KMS-11 (cell line): ENCODE data around the gene MMP14.

ENCODE experiments used
- H2AFZ ChIP-seq: fragments of 200-600 bp; sonication (generic); 2 replicates; pipeline ENCODE4 v1.6.1; 2016; ENCODE audit warnings: antibody characterized with exemption, mixed run types, low read depth
- H3K27ac ChIP-seq: fragments of 200-600 bp; sonication (generic); 2 replicates; pipeline ENCODE4 v1.6.1; 2016; ENCODE audit warnings: mild to moderate bottlenecking, mixed run types
- H3K27me3 ChIP-seq: fragments of 200-600 bp; sonication (generic); 2 replicates; pipeline ENCODE4 v1.6.1; 2017; ENCODE audit warnings: mild to moderate bottlenecking, low read depth, mixed run types, moderate library complexity; ENCODE audit not compliant: insufficient read depth
- H3K36me3 ChIP-seq: fragments of 200-600 bp; sonication (generic); 2 replicates; pipeline ENCODE4 v1.6.1; 2017; ENCODE audit warnings: mild to moderate bottlenecking, mixed run types; ENCODE audit not compliant: insufficient read depth
- H3K4me1 ChIP-seq: fragments of 200-600 bp; sonication (generic); 2 replicates; pipeline ENCODE4 v1.6.1; 2016; ENCODE audit warnings: mild to moderate bottlenecking, low read depth, mixed run types; ENCODE audit not compliant: poor library complexity, severe bottlenecking
- H3K4me2 ChIP-seq: fragments of 200-600 bp; sonication (generic); 2 replicates; pipeline ENCODE4 v1.7.0; 2016; ENCODE audit warnings: mild to moderate bottlenecking, mixed run types
- H3K4me3 ChIP-seq: fragments of 200-600 bp; sonication (generic); IDR thresholded peaks from 2 replicates; pipeline ENCODE4 v1.6.1; 2017; ENCODE audit warnings: low read depth, low read length, mixed read lengths; ENCODE audit not compliant: insufficient read depth
- H3K79me2 ChIP-seq: fragments of 200-600 bp; sonication (generic); 2 replicates; pipeline ENCODE4 v1.6.1; 2016; ENCODE audit warnings: low read depth, mixed run types; ENCODE audit not compliant: insufficient read depth
- H3K9ac ChIP-seq: fragments of 200-600 bp; sonication (generic); 2 replicates; pipeline ENCODE4 v1.6.1; 2016; ENCODE audit warnings: mild to moderate bottlenecking, mixed run types
- H4K20me1 ChIP-seq: fragments of 200-600 bp; sonication (generic); 2 replicates; pipeline ENCODE4 v1.6.1; 2016; ENCODE audit warnings: mild to moderate bottlenecking, mixed run types; ENCODE audit not compliant: insufficient read depth
- CTCF ChIP-seq: fragments of 200-600 bp; sonication (generic); conservative IDR thresholded peaks from 2 replicates; pipeline ENCODE4 v1.6.1; 2017; ENCODE audit warnings: low read depth, mild to moderate bottlenecking, antibody characterized with exemption, low read length, moderate library complexity, mixed read lengths

Gene MMP14

GRCh38 chr14:22895402-22895801, 59.0 kb downstream of the MMP14 start:
- Histone ChIP-seq H3K79me2 (no peaks in the 10 kb centered on the region), H3K4me2 (no peak overlapping the region), H4K20me1 (no peaks in the 10 kb centered on the region), H2AFZ (no peak overlapping the region), H3K9ac (no peak overlapping the region), H3K27me3 (no peaks in the 10 kb centered on the region), H3K4me3 (no peak overlapping the region), H3K36me3 (no peaks in the 10 kb centered on the region), H3K27ac (no peak overlapping the region), H3K4me1 (peaks cover 8% of the 10 kb centered on the region)
- no peak for TF ChIP-seq CTCF

DNA sequence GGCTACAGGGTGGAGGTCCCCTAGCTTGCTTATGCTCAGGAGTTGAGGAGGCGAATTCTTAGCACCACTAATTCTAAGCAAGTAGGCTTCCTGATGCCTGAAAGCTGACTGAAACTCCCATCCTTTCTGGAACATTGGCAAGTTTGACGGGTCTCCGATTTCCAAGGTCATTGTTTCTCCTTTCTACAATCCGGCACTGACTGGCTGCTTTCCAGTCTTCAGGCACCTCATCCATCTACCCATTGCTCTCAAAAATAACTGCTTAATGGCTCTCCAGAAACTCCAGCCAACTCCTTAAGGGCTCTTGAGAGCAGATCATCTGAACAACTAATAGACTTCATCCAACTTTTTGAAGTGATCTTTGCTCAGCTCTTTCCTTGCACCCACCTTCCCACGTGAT, 60.0 kb downstream of the MMP14 start:
- TF ChIP-seq CTCF = no peak
- H3K4me3 ChIP-seq = no peak overlapping the region
- H3K79me2 ChIP-seq = no peaks in the 10 kb centered on the region
- H3K4me2 ChIP-seq = no peak overlapping the region
- H4K20me1 ChIP-seq = no peaks in the 10 kb centered on the region
- peaks cover 11% of the 10 kb centered on the region for H3K4me1 ChIP-seq
- no peaks in the 10 kb centered on the region for H3K36me3 ChIP-seq
- H3K27ac ChIP-seq = no peak overlapping the region
- no peak overlapping the region for H3K9ac ChIP-seq
- H2AFZ ChIP-seq = no peak overlapping the region
- H3K27me3 ChIP-seq = no peaks in the 10 kb centered on the region

- Histone ChIP-seq H4K20me1 (no peaks in the 10 kb centered on the region), H3K27ac (no peak overlapping the region), H3K27me3 (no peaks in the 10 kb centered on the region), H3K4me1 (peaks cover 11% of the 10 kb centered on the region), H3K4me3 (no peak overlapping the region), H2AFZ (no peak overlapping the region), H3K9ac (no peak overlapping the region), H3K36me3 (no peaks in the 10 kb centered on the region), H3K79me2 (no peaks in the 10 kb centered on the region), H3K4me2 (no peak overlapping the region)
- no peak for TF ChIP-seq CTCF
Measured at GRCh38 chr14:22896760-22897159, 60.4 kb downstream of the MMP14 start.

DNA sequence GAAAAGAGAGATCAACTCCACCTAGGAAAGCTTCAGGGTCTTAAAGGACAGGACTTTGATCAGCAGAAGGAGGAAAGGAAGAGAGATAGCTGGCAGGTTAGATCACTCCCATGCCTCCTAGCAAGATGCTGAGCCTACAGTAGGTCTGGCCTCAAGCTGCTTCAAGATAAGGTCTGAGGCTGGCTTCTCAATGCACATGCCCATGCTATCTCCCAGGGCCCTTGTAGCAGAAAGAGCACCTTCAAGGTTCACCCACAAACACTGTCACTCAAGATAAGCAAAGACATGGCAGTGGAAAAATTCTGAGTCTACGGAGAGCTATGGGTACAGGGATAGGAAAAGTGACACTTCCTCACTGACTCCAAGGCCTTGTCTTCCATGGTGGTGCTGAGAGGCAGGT, 61.0 kb downstream of the MMP14 start:
- H3K9ac ChIP-seq = no peak overlapping the region
- peaks cover 11% of the 10 kb centered on the region for H3K4me1 ChIP-seq
- H3K4me2 ChIP-seq = no peak overlapping the region
- H2AFZ ChIP-seq = no peak overlapping the region
- no peaks in the 10 kb centered on the region for H4K20me1 ChIP-seq
- H3K36me3 ChIP-seq = no peaks in the 10 kb centered on the region
- no peaks in the 10 kb centered on the region for H3K27me3 ChIP-seq
- no peak overlapping the region for H3K4me3 ChIP-seq
- no peak overlapping the region for H3K27ac ChIP-seq
- TF ChIP-seq CTCF = no peak
- no peaks in the 10 kb centered on the region for H3K79me2 ChIP-seq
